ENCODE data around the gene CYS1. TPM values are rescaled to one million over a fixed set of nuclear protein-coding genes. Genes with fewer than 3 reads are reported as not detected.
A peak's percentile ranks its signal among the peaks of the same experiment; 100 is the strongest.

Gene CYS1
- total RNA-seq, 1 donor from 2014 or later, result 0.63 TPM

DNA sequence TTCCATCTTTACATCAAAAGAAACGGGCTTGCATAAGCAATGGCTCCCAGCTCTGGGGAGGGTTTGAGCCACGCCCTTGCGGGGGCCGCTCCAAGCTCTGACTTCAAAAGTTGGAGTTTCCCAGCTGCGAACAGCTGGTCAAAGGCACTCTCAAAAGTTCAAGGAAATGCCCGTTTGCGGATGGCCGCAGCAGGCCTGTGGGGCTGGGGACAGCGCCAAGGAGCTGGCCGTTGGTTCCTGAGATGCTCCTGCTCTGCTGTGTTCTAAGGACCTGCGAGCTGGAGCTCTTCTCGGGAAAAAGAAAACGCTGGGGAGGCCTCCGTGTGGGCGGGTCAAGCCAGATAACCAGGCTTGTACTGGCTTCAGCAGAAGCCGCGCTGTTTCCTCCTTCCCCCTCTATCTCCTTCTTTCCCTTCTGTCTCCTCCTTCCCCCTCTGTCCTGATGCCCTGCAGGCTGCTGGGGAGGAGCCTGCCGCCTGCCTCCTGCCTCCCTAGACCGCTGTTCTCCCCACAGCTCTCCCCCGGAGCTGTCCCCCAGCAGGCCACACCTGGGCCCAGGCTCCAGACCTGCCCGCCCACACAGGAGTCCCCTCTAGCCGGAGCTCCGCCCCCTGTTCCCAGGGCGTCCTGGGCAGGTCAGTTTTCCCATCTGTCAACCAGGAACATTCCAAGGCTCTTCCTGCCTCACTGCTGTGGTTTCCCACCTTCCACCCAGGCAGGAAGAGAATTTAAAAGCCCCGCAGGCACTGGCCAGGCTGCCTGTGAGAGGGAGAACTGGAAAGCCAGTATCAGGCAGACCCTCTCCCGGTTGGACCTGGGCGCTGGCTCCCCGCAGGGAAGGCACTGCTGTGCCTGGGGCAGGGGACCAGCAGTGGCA, 22.7 kb downstream of the CYS1 start:
- Mint-ChIP-seq H3K27ac (no peak overlapping the region), H3K27me3 (peaks cover 3% of the 10 kb centered on the region), H3K4me1 (peaks cover 5% of the 10 kb centered on the region), H3K36me3 (ENCODE audit: low read depth) (peaks cover 5% of the 10 kb centered on the region), H3K4me3 (peak overlapping the region; percentile 48), H3K9me3 (no peaks in the 10 kb centered on the region)
- no peak for DNase-seq
- intact Hi-C loops (cut with micrococcal nuclease), result no loop called here

DNA sequence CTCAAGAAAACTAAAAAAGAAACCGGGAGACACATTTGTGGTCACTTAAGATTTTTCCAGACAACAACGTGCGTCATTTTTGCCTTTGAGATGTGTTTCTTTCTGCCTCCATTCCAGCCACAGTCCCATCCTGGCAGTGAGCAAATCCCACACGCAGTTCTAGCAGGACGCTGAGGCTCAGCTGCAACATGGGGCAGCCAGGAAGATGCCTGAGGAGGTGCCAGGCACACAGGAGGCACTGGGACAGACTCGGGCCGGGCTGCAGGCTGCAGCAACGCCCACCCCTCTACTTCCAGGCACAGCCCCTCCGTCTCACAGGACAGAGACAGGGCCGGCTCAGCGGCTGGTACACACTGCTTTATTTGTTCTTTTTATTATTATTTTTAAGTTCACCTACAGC, 23.8 kb downstream of the CYS1 start:
- Mint-ChIP-seq H3K4me3 (no peak overlapping the region), H3K9me3 (no peaks in the 10 kb centered on the region), H3K27ac (no peak overlapping the region), H3K4me1 (peaks cover 5% of the 10 kb centered on the region), H3K27me3 (peaks cover 1% of the 10 kb centered on the region), H3K36me3 (ENCODE audit: low read depth) (peaks cover 10% of the 10 kb centered on the region)
- DNase-seq, result no peak
- intact Hi-C loops (cut with micrococcal nuclease), result no loop called here

DNA sequence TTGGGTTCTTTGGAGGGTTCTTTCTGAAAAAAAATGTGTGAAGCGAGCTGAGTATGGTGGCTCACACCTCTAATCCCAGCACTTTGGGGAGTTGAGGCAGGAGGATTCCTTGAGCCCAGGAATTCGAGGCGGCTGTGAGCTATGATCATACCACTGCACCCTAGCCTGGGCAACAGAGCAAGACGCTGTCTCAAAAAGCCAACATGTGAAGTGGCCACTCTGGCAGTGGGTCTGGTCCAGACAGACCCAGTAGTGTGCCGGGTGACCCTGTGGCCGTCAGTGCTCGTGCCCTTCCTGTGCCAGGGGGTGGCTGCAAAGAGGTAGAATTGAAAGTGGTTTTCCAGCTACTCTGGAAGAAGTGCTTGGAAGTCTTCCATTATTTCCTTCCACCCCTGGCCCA, 25.2 kb downstream of the CYS1 start:
- no peak overlapping the region for H3K27ac Mint-ChIP-seq
- H3K9me3 Mint-ChIP-seq, result no peaks in the 10 kb centered on the region
- H3K27me3 Mint-ChIP-seq, result peaks cover 1% of the 10 kb centered on the region
- DNase-seq, result no peak
- peaks cover 5% of the 10 kb centered on the region for H3K4me1 Mint-ChIP-seq
- intact Hi-C loops (cut with micrococcal nuclease), result no loop called here
- peaks cover 10% of the 10 kb centered on the region for H3K36me3 Mint-ChIP-seq (ENCODE audit: low read depth)
- no peak overlapping the region for H3K4me3 Mint-ChIP-seq

GRCh38 chr2:10054424-10054823, 25.8 kb downstream of the CYS1 start:
- H3K4me3 Mint-ChIP-seq, result no peak overlapping the region
- DNase-seq, result no peak
- peaks cover 1% of the 10 kb centered on the region for H3K27me3 Mint-ChIP-seq
- intact Hi-C loops (cut with micrococcal nuclease), result no loop called here
- peaks cover 14% of the 10 kb centered on the region for H3K36me3 Mint-ChIP-seq (ENCODE audit: low read depth)
- H3K27ac Mint-ChIP-seq, result no peak overlapping the region
- no peaks in the 10 kb centered on the region for H3K9me3 Mint-ChIP-seq
- peaks cover 5% of the 10 kb centered on the region for H3K4me1 Mint-ChIP-seq

DNA sequence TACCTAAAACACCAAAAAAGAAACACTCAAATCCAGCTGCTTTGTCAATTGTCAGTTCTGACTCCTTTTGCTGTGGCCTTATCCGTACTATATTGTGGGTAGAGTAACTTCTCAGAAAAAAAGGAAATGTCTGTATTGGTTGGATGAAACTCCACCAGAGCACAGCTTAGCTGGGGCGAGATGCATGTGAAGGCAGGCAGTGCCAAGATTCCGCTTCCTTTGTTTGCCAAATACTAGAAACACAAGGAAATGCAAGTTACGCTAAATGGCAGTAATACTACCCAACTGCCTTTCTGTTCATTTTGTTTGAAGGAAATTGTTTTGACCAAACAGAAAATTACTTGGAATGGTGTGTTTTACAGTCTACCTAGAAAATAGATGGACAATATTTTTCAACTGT, 26.9 kb downstream of the CYS1 start:
- Mint-ChIP-seq H3K36me3 (ENCODE audit: low read depth) (peaks cover 16% of the 10 kb centered on the region), H3K27ac (no peak overlapping the region), H3K4me1 (peaks cover 5% of the 10 kb centered on the region), H3K9me3 (no peaks in the 10 kb centered on the region), H3K27me3 (peaks cover 1% of the 10 kb centered on the region), H3K4me3 (no peak overlapping the region)
- intact Hi-C loops (cut with micrococcal nuclease), result no loop called here
- no peak for DNase-seq

DNA sequence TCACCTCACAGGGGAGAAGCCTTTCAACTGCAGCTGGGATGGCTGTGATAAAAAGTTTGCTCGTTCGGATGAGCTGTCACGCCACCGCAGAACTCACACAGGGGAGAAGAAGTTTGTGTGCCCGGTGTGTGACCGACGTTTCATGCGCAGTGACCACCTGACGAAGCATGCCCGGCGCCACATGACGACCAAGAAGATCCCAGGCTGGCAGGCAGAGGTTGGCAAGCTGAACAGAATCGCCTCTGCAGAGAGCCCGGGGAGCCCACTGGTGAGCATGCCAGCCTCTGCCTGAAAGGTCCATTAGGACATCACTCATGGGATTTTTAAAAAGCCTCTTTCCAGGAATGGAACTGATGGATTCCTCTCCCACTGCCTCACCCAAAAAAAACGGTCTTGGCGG, 28.0 kb downstream of the CYS1 start:
- H3K4me3 Mint-ChIP-seq, result no peak overlapping the region

DNA sequence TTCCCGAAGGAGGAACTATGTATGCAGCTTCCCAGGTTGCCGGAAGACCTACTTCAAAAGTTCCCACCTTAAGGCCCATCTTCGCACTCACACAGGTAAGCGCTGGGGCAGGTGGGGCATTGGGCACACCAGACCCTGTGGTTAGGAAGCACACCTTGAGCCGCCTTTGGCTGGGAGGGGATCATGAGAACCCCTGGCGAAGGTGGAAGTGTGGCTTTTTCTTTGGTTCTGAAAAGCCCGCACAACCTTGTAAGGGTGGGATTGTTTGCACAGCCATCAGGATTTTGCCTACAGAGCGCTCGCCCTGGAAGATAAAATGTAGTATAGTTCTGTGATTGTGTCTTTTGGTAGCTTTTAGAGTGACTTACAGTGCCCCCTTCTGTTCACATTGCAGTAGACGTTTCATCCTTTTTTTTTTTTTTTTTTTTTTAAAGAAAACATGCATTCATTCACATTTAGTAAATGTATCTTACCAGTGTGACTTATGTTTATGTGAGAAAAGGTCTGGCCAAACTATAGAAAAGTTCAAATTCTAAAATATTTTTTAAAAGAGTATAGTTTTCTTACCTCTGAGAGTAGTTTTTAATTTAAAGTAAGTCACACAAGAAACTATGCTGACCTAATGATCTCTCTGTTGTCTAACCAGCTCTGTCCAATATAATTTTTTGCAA, 31.6 kb downstream of the CYS1 start:
- intact Hi-C loops (cut with micrococcal nuclease), result loop anchor here (1.0 kb wide), 3 partner anchors 64 to 249 kb away; no protein-coding TSS in a partner anchor
- Mint-ChIP-seq H3K9me3 (no peaks in the 10 kb centered on the region), H3K4me1 (peaks cover 8% of the 10 kb centered on the region), H3K27ac (no peak overlapping the region), H3K4me3 (no peak overlapping the region), H3K27me3 (no peaks in the 10 kb centered on the region), H3K36me3 (ENCODE audit: low read depth) (peaks cover 32% of the 10 kb centered on the region)
- peak; percentile 77 for DNase-seq

More for the DNA sequence above, 28.0 kb downstream of the CYS1 start:
- peaks cover 24% of the 10 kb centered on the region for H3K36me3 Mint-ChIP-seq (ENCODE audit: low read depth)
- H3K27ac Mint-ChIP-seq, result no peak overlapping the region
- H3K4me1 Mint-ChIP-seq, result peaks cover 3% of the 10 kb centered on the region
- no peaks in the 10 kb centered on the region for H3K9me3 Mint-ChIP-seq
- peaks cover 1% of the 10 kb centered on the region for H3K27me3 Mint-ChIP-seq
- intact Hi-C loops (cut with micrococcal nuclease), result no loop called here
- DNase-seq, result no peak

DNA sequence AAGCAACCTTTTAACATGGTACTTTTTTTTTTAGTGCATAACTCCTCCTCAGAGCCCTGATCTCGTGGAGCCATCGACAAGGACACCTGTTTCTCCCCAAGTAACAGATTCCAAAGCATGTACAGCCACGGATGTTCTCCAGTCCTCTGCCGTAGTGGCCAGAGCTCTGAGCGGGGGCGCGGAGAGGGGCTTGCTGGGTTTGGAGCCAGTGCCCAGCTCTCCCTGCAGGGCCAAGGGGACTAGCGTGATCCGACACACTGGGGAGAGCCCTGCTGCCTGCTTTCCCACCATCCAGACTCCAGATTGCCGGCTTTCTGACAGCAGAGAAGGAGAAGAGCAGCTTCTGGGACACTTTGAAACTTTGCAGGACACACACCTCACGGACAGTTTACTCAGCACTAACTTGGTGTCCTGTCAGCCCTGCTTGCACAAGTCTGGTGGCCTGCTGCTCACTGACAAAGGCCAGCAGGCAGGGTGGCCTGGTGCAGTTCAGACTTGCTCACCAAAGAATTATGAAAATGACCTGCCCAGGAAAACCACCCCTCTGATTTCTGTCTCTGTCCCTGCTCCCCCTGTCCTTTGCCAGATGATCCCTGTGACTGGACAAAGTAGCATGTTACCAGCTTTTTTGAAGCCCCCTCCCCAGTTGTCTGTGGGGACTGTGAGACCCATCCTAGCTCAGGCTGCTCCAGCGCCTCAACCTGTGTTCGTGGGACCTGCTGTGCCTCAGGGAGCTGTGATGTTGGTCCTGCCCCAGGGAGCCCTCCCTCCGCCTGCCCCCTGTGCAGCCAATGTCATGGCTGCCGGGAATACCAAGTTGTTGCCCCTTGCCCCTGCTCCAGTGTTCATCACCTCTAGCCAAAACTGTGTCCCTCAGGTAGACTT, 32.4 kb downstream of the CYS1 start:
- Mint-ChIP-seq H3K27ac (no peak overlapping the region), H3K9me3 (no peaks in the 10 kb centered on the region), H3K36me3 (ENCODE audit: low read depth) (peaks cover 31% of the 10 kb centered on the region), H3K4me1 (peaks cover 9% of the 10 kb centered on the region), H3K4me3 (no peak overlapping the region), H3K27me3 (peaks cover under 1% of the 10 kb centered on the region)
- intact Hi-C loops (cut with micrococcal nuclease), result loop anchor here (1.0 kb wide), 3 partner anchors 64 to 249 kb away; no protein-coding TSS in a partner anchor
- DNase-seq, result no peak

DNA sequence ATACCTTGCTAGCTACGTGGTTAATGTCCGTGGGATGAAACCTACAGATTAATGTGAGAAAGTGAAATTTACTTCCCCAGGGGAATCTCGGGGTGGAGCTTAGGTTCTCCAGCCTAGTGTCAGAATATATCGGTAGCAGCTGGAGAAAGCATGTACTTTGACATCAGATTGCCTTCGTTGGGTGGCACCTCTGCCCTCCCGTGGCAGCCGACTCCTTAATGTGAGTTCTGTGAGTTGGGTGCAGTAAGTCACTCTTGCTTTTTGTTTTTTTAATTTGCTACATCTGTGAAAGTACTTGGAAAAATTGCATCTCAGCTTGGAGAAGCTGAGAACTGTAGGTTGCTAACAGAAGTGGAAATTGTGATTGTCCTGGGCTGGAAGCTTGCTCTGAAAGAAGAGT, 33.3 kb downstream of the CYS1 start:
- intact Hi-C loops (cut with micrococcal nuclease), result no loop called here
- DNase-seq, result no peak
- Mint-ChIP-seq H3K36me3 (ENCODE audit: low read depth) (peaks cover 27% of the 10 kb centered on the region), H3K27ac (no peak overlapping the region), H3K4me3 (no peak overlapping the region), H3K27me3 (peaks cover 8% of the 10 kb centered on the region), H3K9me3 (no peaks in the 10 kb centered on the region), H3K4me1 (peaks cover 15% of the 10 kb centered on the region)

DNA sequence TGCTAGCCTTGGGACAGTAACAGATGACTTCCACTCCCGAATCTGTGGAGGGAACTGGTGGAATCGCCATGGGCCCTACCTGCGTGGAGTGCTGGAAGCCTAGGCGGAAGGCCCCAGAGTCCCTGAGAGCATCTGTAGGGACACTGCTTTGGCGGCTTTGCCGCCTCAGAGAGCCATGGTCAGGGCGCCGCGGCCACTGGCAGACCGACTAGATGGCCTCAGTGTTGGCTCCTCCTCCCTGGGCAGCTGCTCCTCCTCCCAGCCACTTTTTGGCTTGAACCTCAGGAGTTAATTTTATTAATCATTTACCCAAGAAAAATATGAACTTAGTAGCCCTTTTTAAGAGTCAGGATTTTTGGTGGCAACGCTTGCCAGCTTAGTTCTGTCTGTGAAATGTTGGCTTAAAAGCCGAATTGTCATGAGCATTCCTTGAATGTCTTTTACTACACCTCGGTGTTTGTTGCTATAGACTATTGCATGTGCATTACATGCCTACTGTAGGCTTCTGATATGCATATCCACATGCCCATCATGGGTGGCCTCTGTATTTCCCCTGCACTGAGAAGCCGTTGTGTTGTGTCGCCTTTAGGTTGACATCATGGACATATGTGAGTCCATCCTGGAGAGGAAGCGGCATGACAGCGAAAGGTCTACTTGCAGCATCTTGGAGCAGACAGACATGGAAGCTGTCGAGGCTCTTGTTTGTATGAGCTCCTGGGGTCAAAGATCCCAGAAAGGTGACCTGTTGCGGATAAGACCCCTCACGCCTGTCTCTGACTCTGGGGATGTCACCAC, 34.5 kb downstream of the CYS1 start:
- no peak overlapping the region for H3K27ac Mint-ChIP-seq
- intact Hi-C loops (cut with micrococcal nuclease), result no loop called here
- H3K9me3 Mint-ChIP-seq, result no peaks in the 10 kb centered on the region
- H3K4me1 Mint-ChIP-seq, result peaks cover 15% of the 10 kb centered on the region
- no peak for DNase-seq
- H3K27me3 Mint-ChIP-seq, result peaks cover 17% of the 10 kb centered on the region
- peaks cover 27% of the 10 kb centered on the region for H3K36me3 Mint-ChIP-seq (ENCODE audit: low read depth)
- H3K4me3 Mint-ChIP-seq, result peak overlapping the region; percentile 45

- peaks cover 27% of the 10 kb centered on the region for H3K27me3 Mint-ChIP-seq
- intact Hi-C loops (cut with micrococcal nuclease), result loop anchor here (1.0 kb wide), 1 partner anchor 201 kb away; the partner anchor contains the start of gene TAF1B
- H3K36me3 Mint-ChIP-seq (ENCODE audit: low read depth), result peaks cover 22% of the 10 kb centered on the region
- H3K9me3 Mint-ChIP-seq, result no peaks in the 10 kb centered on the region
- peaks cover 15% of the 10 kb centered on the region for H3K4me1 Mint-ChIP-seq
- peak overlapping the region; percentile 82 for H3K27ac Mint-ChIP-seq
- peak overlapping the region; percentile 78 for H3K4me3 Mint-ChIP-seq
- peak; percentile 96 for DNase-seq
These were observed 36.2 kb downstream of the CYS1 start for GRCh38 chr2:10043906-10044601.

DNA sequence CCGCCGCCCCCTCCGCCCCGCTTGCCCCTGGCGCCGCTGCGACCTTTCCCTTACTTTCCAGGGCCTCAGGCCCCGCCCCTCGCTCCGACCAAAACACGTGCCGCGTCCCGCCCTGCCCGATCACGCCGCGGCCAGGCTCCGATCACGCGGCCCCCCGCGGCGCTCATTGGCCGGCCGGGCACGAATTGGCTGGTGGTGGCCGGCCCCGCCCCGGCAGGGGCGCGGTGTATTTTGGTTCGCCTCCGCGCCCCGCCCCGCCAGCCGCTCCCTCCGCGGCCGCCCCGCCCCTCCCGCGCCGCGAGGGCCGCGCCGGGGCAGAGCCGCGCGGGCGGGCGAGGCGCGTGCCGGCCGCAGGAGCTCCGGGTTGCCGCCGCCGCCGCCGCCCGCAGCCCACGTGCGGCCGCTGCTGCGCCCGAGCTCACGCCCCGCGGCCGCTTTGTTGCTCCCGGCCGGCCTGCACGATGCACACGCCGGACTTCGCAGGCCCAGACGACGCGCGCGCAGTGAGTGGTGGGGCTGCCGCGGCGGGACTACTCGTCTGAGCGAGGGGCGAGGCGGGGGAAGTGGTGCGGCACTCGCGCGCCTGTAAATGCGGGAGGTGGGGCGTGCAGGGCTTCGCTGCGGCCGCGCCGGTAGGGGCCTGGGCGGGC, 36.8 kb downstream of the CYS1 start, which contains the start of gene KLF11:
TSS of gene KLF11 (plus strand) at position 295 of the 650 bp plus-strand sequence. CDS start at position 462, 167 bp downstream.
- intact Hi-C loops (cut with micrococcal nuclease), result loop anchor here (1.0 kb wide), 1 partner anchor 200 kb away; the partner anchor contains the start of gene TAF1B
- Mint-ChIP-seq H3K9me3 (no peaks in the 10 kb centered on the region), H3K4me1 (peaks cover 15% of the 10 kb centered on the region), H3K4me3 (peak within 1 kb of the TSS; percentile 82), H3K36me3 (ENCODE audit: low read depth) (peaks cover 22% of the 10 kb centered on the region), H3K27me3 (peaks cover 29% of the 10 kb centered on the region), H3K27ac (peak within 1 kb of the TSS; percentile 91)
- peak; percentile 95 for DNase-seq

Data from activated CD4-positive, alpha-beta T cell treated with anti-CD3 and anti-CD28 coated beads, Interleukin-2, amount 10 ng/mL, durations not matched to agents 24 days and 14 days (primary cell).